ENCODE data around the gene CHAT.

DNA sequence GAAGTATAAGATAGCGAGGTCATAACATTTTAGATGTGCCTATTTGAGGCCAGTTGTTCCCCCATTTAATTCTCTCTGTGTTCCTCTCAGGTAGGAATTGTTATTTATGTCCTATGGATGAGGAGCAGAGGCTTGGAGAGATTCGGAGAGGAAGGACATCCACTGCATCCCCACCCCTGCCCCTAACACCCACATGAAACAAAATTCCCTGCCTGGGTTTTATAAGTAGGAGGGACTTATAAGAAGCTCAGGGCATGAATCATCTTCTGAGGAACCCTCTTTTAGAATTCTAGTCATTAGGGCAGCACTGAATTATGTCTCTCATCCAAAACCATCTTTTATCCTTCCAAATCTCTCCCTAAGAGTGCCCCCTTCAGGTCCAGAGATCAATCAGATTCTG, 5.0 kb downstream of the CHAT start:
- TF ChIP-seq POLR2AphosphoS5 (IDR thresholded peaks at IDR 0.05), result no peak
- no peak for TF ChIP-seq POLR2A (IDR thresholded peaks at IDR 0.05)
- TF ChIP-seq, protein P1, sequence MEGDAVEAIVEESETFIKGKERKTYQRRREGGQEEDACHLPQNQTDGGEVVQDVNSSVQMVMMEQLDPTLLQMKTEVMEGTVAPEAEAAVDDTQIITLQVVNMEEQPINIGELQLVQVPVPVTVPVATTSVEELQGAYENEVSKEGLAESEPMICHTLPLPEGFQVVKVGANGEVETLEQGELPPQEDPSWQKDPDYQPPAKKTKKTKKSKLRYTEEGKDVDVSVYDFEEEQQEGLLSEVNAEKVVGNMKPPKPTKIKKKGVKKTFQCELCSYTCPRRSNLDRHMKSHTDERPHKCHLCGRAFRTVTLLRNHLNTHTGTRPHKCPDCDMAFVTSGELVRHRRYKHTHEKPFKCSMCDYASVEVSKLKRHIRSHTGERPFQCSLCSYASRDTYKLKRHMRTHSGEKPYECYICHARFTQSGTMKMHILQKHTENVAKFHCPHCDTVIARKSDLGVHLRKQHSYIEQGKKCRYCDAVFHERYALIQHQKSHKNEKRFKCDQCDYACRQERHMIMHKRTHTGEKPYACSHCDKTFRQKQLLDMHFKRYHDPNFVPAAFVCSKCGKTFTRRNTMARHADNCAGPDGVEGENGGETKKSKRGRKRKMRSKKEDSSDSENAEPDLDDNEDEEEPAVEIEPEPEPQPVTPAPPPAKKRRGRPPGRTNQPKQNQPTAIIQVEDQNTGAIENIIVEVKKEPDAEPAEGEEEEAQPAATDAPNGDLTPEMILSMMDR (IDR thresholded peaks at IDR 0.05), result no peak
